SK-MEL-5 (cell line): ENCODE data around the gene ZNF211. TPM values are rescaled to one million over a fixed set of nuclear protein-coding genes. Genes with fewer than 3 reads are reported as not detected.

Experiments used
- total RNA-seq: library from RNA; depleted of rRNA; stranded (reverse); fragments of >200 nt; shearing (Covaris generic); gene quantifications from 2 replicates; pipeline ENCODE4 v1.2.3, GENCODE V29; 2014; rRNA removed

ZNF211 gene
- total RNA-seq, 1 experiment from 2014 or later = 10.4 TPM

Other genes with a start within 250 kb of the ZNF211 start
- gene ZNF548, start 243.3 kb upstream of the ZNF211 start, total RNA-seq = 12.7 and 13.7 TPM in 2 replicates
- 4.6 and 4.8 TPM in 2 replicates for gene ZNF17, start 222.0 kb upstream of the ZNF211 start, total RNA-seq
- gene ZNF749, start 197.8 kb upstream of the ZNF211 start, total RNA-seq = 9.8 and 9.9 TPM in 2 replicates
- gene VN1R1, start 176.0 kb upstream of the ZNF211 start, total RNA-seq = 0.05 and 0.08 TPM in 2 replicates
- gene ZNF772, start 155.6 kb upstream of the ZNF211 start, total RNA-seq = 6.6 and 6.8 TPM in 2 replicates
- 6.5 and 8.6 TPM in 2 replicates for gene ZNF419, start 145.4 kb upstream of the ZNF211 start, total RNA-seq
- 6.6 and 10.0 TPM in 2 replicates for gene ZNF773, start 133.2 kb upstream of the ZNF211 start, total RNA-seq
- 6.6 and 7.6 TPM in 2 replicates for gene ZNF549, start 105.8 kb upstream of the ZNF211 start, total RNA-seq
- 6.1 and 7.1 TPM in 2 replicates for gene ZNF550, start 73.3 kb upstream of the ZNF211 start, total RNA-seq
- gene ZNF416, start 54.3 kb upstream of the ZNF211 start, total RNA-seq = 4.5 and 4.6 TPM in 2 replicates
- gene ZIK1, start 49.0 kb upstream of the ZNF211 start, total RNA-seq = 1.7 and 2.3 TPM in 2 replicates
- 3.8 and 6.5 TPM in 2 replicates for gene ZNF530, start 33.3 kb upstream of the ZNF211 start, total RNA-seq
- 15.4 and 16.3 TPM in 2 replicates for gene ZNF134, start 18.9 kb upstream of the ZNF211 start, total RNA-seq
- not detected in 2 replicates for gene ZSCAN4, start 35.8 kb downstream of the ZNF211 start, total RNA-seq
- 10.0 and 15.2 TPM in 2 replicates for gene ZNF551, start 48.8 kb downstream of the ZNF211 start, total RNA-seq
- gene ZNF154, start 76.0 kb downstream of the ZNF211 start, total RNA-seq = 0.03 TPM in 1 of 2 replicates, not detected in the other
- 5.0 and 5.5 TPM in 2 replicates for gene ZNF671, start 94.5 kb downstream of the ZNF211 start, total RNA-seq
- 5.5 and 6.6 TPM in 2 replicates for gene ZNF776, start 113.6 kb downstream of the ZNF211 start, total RNA-seq
- gene ZNF586, start 136.5 kb downstream of the ZNF211 start, total RNA-seq = 9.4 and 10.0 TPM in 2 replicates
- gene ZNF552, start 181.7 kb downstream of the ZNF211 start, total RNA-seq = 4.5 and 4.9 TPM in 2 replicates
- gene ZNF587B, start 197.1 kb downstream of the ZNF211 start, total RNA-seq = 19.0 and 21.2 TPM in 2 replicates
- 10.2 and 13.2 TPM in 2 replicates for gene ZNF587, start 216.7 kb downstream of the ZNF211 start, total RNA-seq